IPS-11a (cell line): ENCODE measurements around the gene ZDHHC16.
"Not testable (repeated sequence)": the region's sequence is repeated elsewhere in the genome, so short reads cannot be mapped to it uniquely, and the experiment has no call there.

ENCODE experiments used
- H3K4me3 ChIP-seq: one replicate; pipeline ENCODE4 v1.5.1; 2013; ENCODE audit warnings: low read depth, low read length, control low read depth

ZDHHC16 gene

DNA sequence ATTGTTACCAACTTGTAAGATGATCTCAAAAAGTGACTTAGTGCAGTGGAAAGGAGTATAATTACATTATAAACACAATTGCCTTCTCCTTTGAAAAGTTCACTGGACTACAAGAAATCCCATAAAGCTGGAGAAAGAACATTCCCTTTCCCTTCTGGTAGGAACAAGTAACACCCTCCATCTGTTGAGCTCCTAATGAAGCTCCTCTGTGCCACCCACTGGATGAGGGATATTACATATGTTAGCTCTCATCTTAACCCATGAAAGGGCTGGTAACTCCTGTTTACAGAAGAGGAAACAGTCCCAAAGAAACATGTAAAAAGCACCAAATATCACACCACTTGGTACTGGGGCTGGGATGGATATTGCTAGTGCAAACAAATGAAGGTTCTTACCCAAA is 11.9 kb upstream of the ZDHHC16 start:
- no peak overlapping the region for H3K4me3 ChIP-seq

- no peak overlapping the region for H3K4me3 ChIP-seq
Measured at GRCh38 chr10:97434557-97434956, 11.4 kb upstream of the ZDHHC16 start.

GRCh38 chr10:97435211-97435610 is 10.8 kb upstream of the ZDHHC16 start:
- no peak overlapping the region for H3K4me3 ChIP-seq

GRCh38 chr10:97442277-97442676 is 3.7 kb upstream of the ZDHHC16 start:
- H3K4me3 ChIP-seq = no peak overlapping the region

DNA sequence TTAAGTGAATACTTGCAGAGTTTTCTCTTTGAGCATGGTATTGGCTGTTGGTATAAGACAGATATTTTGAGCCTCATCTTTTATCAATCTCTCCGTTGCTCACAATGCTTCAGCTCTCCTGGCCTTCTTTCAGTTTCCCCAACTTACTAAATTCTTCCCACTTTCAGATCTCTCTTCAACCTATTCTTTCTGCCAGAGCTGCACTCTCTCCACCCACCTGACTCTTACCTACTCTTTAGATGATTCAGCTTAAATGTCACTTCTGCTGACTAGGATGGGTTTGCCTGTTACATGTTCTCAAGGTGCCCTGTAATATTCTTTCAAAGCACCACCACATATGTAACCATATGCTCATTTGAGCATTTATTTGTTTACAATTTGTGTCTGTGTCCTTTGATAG is 1.8 kb upstream of the ZDHHC16 start:
- no peak overlapping the region for H3K4me3 ChIP-seq

DNA sequence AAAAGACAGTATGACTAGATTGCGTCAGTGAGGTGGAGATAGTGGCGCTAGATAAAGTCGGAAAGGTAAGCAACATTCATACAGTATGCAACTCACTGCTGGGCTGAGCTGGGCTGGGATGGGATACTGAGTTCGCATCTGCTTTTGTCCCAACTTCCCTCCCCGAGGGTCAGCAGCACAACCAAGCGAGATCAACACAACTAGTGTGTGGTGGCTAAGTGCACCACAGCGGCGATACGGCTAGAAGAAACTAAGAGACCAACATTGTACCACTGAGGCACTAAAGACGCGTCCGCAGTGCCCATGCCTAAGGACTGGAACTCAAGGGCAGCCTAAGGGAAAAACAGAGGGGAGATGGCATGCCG is 636 bp upstream of the ZDHHC16 start:
- peak overlapping the region; percentile 100 for H3K4me3 ChIP-seq

GRCh38 chr10:97450828-97451227 is 4.9 kb downstream of the ZDHHC16 start:
- H3K4me3 ChIP-seq = no peak overlapping the region

GRCh38 chr10:97451605-97452004 is 5.6 kb downstream of the ZDHHC16 start:
- H3K4me3 ChIP-seq = no peak overlapping the region

- H3K4me3 ChIP-seq = no peak overlapping the region
Measured at GRCh38 chr10:97452352-97452751, 6.4 kb downstream of the ZDHHC16 start.

- no peak overlapping the region for H3K4me3 ChIP-seq
Measured at GRCh38 chr10:97454330-97455036, 8.5 kb downstream of the ZDHHC16 start.

- H3K4me3 ChIP-seq = no peak overlapping the region
Measured at GRCh38 chr10:97456034-97456685, 10.2 kb downstream of the ZDHHC16 start.

DNA sequence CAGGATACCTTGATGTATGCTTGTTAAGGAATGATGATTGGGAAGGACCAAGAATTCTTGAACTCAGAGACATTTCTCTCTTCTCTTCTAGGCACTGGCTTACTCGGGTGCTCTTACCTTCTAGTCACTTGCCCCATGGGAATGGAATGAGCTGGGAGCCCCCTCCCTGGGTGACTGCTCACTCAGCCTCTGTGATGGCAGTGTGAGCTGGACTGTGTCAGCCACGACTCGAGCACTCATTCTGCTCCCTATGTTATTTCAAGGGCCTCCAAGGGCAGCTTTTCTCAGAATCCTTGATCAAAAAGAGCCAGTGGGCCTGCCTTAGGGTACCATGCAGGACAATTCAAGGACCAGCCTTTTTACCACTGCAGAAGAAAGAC is 10.7 kb downstream of the ZDHHC16 start:
- no peak overlapping the region for H3K4me3 ChIP-seq

DNA sequence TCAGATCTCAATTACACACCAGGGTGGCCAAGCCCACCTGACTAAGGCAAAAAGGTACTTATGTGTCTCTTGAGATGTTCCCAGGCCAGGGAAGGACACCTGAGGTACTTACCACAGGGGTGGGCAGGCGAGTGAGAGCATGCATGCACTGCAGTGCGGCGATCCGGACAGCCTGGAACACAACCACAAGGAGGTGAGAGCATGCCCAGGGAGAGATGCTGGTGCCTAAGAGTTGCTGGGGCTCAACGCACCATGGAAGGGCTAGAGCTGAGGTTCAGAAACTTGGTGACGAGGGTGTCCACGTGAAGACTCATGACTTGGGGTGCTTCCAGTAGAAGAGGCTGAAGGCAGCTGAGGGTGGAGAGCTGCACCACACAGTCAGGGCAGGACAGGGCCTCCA is 13.1 kb downstream of the ZDHHC16 start:
- no peak overlapping the region for H3K4me3 ChIP-seq

GRCh38 chr10:97459933-97460332 is 14.0 kb downstream of the ZDHHC16 start:
- no peak overlapping the region for H3K4me3 ChIP-seq

- no peak overlapping the region for H3K4me3 ChIP-seq
Measured at GRCh38 chr10:97462309-97462708, 16.3 kb downstream of the ZDHHC16 start.

DNA sequence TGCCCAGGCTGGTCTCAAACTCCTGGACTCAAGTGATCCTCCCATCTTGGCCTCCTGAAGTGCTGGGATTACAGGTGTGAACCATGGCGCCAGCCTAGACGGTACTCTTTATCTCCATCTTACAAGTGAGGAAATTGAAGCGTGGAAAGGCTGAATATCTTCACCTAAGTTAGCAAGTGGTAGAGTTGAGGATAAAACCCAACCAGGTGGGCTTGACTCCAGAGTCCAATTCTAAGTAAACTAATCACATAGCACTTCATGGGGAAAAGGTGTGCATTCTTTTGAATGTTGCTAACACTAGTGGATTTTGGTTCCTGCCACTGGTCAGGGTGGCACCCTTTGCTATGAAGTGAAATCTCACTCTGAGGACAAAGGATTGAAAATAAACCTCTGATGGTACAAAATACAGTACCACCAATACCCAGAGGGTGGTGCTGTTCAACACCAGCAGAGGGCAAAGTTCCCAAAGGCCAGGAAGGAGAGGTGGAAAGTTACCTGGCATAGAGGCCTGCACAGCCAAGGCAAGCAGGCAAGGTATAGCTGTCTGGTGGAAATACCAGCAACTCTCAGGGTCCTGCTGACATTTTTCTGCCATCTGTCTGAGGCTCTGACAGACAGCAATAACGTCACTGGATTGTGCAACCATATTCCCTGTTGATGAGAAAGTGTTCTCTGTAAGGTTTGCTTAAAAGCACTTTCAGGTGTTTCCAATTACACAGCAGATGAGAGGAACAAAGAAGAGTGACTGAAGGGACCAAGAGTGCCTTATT is 17.6 kb downstream of the ZDHHC16 start:
- H3K4me3 ChIP-seq = no peak overlapping the region

- no peak overlapping the region for H3K4me3 ChIP-seq
Measured at GRCh38 chr10:97464226-97464625, 18.3 kb downstream of the ZDHHC16 start.

DNA sequence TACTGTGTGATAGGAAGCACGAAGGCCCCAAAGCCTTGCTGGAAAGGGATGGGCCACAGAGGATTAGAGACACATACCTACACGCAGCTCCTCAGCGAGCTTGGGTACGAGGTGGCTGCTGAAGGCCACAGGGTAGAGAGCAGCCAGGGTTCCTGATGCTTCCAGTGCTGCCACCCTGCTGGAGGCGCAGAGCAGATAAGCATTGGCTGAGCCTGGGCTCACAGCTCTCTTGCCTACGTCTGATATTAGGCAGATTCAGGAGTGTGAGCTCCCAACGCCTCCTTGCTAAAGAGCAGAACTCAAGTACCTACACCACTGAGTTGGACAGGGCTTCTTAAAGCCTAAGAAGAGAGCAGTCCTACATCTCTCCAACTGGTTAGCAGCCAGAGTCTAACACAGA is 20.0 kb downstream of the ZDHHC16 start:
- no peak overlapping the region for H3K4me3 ChIP-seq

DNA sequence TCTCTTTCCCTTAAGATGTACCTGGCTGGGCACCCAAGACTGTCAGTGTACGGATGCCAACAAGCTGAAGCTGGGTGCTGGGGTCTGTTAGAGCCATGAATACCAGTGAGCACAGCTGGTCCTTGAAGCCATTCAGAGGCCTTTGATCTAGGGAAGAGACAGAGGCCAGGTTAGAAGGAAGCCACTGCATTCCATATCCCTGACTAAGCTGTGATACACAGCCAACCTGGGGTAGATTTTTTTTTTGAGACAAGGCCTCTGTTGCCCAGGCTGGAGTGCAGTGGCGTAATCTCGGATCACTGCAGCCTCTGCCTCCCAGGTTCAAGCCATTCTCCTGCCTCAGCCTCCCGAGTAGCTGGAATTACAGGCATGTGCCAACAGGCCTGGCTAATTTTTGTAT is 20.8 kb downstream of the ZDHHC16 start:
- no peak overlapping the region for H3K4me3 ChIP-seq

DNA sequence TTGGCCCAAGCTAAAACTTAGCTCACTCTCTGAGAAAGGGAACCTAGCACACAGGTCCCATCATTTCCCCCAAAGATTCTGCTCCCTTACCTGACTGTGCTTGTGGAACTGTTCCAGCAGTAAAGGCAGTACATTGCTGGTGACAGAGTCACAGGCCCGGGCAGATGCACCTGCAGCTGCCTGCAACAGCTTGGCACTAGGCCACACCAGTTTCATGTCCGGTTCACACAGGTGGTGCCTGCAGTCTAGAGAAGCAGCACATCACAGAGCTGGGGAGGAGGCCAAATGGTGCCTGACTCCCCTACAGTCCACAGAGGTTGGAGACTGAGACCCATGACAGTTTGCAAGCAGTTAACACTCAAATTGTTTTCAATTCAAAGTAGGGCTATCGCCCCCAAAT is 22.2 kb downstream of the ZDHHC16 start:
- H3K4me3 ChIP-seq = no peak overlapping the region

DNA sequence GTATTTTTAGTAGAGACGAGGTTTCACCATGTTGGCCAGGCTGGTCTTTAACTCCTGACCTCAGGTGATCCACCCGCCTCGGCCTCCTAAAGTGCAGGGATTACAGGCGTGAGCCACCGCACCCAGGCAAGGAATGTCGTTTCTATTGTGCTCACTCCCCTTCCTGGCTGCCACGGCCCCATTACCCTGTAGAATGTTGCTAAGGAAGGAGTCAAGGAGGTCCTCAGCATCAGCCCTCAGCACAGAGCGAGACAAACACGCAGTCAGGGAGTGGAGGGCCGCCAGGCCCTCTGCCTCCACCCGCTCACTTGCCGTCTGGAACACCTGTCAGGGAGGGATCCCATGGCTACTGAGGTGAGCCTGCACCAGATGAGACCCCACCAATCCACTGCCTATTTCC is 22.8 kb downstream of the ZDHHC16 start:
- not testable (repeated sequence) for H3K4me3 ChIP-seq

DNA sequence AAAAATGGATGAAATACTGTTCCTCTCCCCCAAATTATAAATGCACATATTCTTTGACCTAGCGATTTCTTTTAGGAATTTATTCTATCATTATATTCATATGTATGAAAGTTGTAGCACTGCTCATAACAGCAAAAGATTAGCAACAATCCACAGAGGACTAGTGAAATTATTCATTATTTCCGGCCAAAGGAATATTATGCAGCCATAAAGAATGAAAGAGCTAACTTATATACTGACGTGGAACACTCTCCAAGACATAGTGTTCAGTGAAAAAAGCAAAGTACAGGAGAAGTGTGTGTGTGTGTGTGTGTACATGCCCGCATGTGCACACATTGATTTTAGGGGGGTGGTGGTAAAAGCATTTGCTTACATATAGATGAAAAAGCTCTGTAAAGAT is 28.9 kb downstream of the ZDHHC16 start:
- H3K4me3 ChIP-seq = no peak overlapping the region
